Esophagus muscularis mucosa (tissue), 3 donors: ENCODE measurements around the gene PRKX.

Experiments
- CTCF ChIP-seq, 3 experiments: fragments of 200-600 bp in 2 of 3; fragments of 450-650 bp in 1 of 3; sonication (generic) in 2 of 3; IDR thresholded peaks; one replicate each; pipeline ENCODE4 v1.5.1; 2017 to 2019; ENCODE audit warnings: antibody characterized with exemption in 3 of 3, mild to moderate bottlenecking in 2 of 3, moderate library complexity in 1 of 3
- POLR2A ChIP-seq: fragments of 450-650 bp; IDR thresholded peaks from one replicate; pipeline ENCODE4 v1.6.1; 2017; ENCODE audit warnings: antibody characterized with exemption, moderate library complexity, mild to moderate bottlenecking, low read depth
- POLR2AphosphoS5 ChIP-seq, 2 donors: sonication (generic); formaldehyde crosslinking; IDR thresholded peaks; one replicate each; pipeline ENCODE4 v1.6.1; 2017; ENCODE audit warnings: antibody characterized with exemption in 2 of 2

- TF ChIP-seq POLR2A (no peak), CTCF (IDR thresholded peaks at IDR 0.05) (no peak), POLR2AphosphoS5 (IDR thresholded peaks at IDR 0.05) (no peak)
Observed at GRCh38 chrX:3712051-3712869, 1.2 kb downstream of the PRKX start.
